HepG2 (cell line): ENCODE data around the gene CD7. TPM values are rescaled to one million over a fixed set of nuclear protein-coding genes. Genes with fewer than 3 reads are reported as not detected.

Experiments
- ASH2L ChIP-seq: fragments of 300-600, 200-600 bp; sonication (generic); IDR thresholded peaks from 2 replicates; pipeline ENCODE4 v1.7.0; 2017; ENCODE audit warnings: low read depth, mild to moderate bottlenecking, moderate library complexity, mixed read lengths, low read length; ENCODE audit not compliant: insufficient read length
- ATF1 ChIP-seq: IDR thresholded peaks from 2 replicates; pipeline ENCODE4 v1.6.1; 2016; ENCODE audit warnings: mild to moderate bottlenecking, control low read depth
- ATF7 ChIP-seq, 2 experiments: fragments of 450-650 bp in 1 of 2; sonication (generic) in 1 of 2; formaldehyde crosslinking in 1 of 2; IDR thresholded peaks; 2 replicates each; pipeline versions ENCODE4 v1.4.0 to v1.6.1; 2016 to 2020; ENCODE audit warnings: antibody characterized with exemption in 1 of 2, mild to moderate bottlenecking in 1 of 2, missing genetic modification reagents in 1 of 2
- GABPA ChIP-seq, 2 experiments: IDR thresholded peaks; 2 replicates each; pipeline ENCODE4 v1.6.1; 2011 to 2016; ENCODE audit warnings: low read depth in 2 of 2, low read length in 1 of 2, missing biosample characterization in 1 of 2, missing genetic modification characterization in 1 of 2
- MXI1 ChIP-seq: IDR thresholded peaks from 3 replicates; pipeline ENCODE4 v1.6.1; 2012; ENCODE audit warnings: low read depth, low read length, inconsistent platforms, borderline replicate concordance
- ONECUT2 ChIP-seq: sonication (generic); formaldehyde crosslinking; IDR thresholded peaks from 2 replicates; pipeline ENCODE4 v1.4.0; 2020; ENCODE audit warnings: missing genetic modification reagents
- PBX3 ChIP-seq: sonication (generic); formaldehyde crosslinking; IDR thresholded peaks from 2 replicates; pipeline ENCODE4 v1.8.1; 2023; ENCODE audit warnings: missing genetic modification reagents, inconsistent platforms, borderline replicate concordance
- PRPF4 ChIP-seq: fragments of 200-400 bp; formaldehyde crosslinking; IDR thresholded peaks from 2 replicates; pipeline ENCODE4 v1.6.1; 2016; ENCODE audit warnings: low read length, low read depth; ENCODE audit not compliant: poor library complexity, severe bottlenecking
- SAP130 ChIP-seq: IDR thresholded peaks from 2 replicates; pipeline ENCODE4 v1.6.1; 2016; ENCODE audit warnings: low read depth
- STAG1 ChIP-seq: sonication (generic); formaldehyde crosslinking; IDR thresholded peaks from 2 replicates; pipeline ENCODE4 v1.4.0; 2020; ENCODE audit warnings: missing genetic modification reagents
- TCF7L2 ChIP-seq: IDR thresholded peaks from 2 replicates; pipeline ENCODE4 v1.6.1; 2011; ENCODE audit warnings: mild to moderate bottlenecking, low read depth, low read length, moderate library complexity
- ZNF138 ChIP-seq: sonication (generic); formaldehyde crosslinking; IDR thresholded peaks from 2 replicates; pipeline ENCODE4 v1.5.0; 2020; ENCODE audit warnings: mild to moderate bottlenecking, low read depth, missing genetic modification reagents
- ZNF230 ChIP-seq: sonication (generic); formaldehyde crosslinking; IDR thresholded peaks from 2 replicates; pipeline ENCODE4 v1.4.0; 2020; ENCODE audit warnings: mild to moderate bottlenecking, missing genetic modification reagents
- ZNF260 ChIP-seq: sonication (generic); formaldehyde crosslinking; IDR thresholded peaks from 2 replicates; pipeline ENCODE4 v1.4.0; 2020; ENCODE audit warnings: missing genetic modification reagents, low read depth, mild to moderate bottlenecking, borderline replicate concordance
- ZNF407 ChIP-seq: sonication (generic); formaldehyde crosslinking; IDR thresholded peaks from one replicate; pipeline ENCODE4 v1.5.1; 2020; ENCODE audit warnings: mild to moderate bottlenecking, missing genetic modification reagents; ENCODE audit errors: not compliant biosample characterization
- polyA plus RNA-seq, 8 experiments: library from polyadenylated mRNA; depleted of rRNA in 3 of 8; stranded (reverse) in 7 of 8; unstranded in 1 of 8; fragments of >200 nt; fragmentation: Illumina TruSeq in 4 of 8; extraction: Trizol in 4 of 8; gene quantifications; 2 replicates each; pipeline versions ENCODE4 v1.2.1 to v1.2.3, GENCODE V29; 2011 to 2016; ENCODE audit warnings: low read depth in 4 of 8, missing spikeins in 1 of 8, mixed read lengths in 1 of 8; ENCODE audit not compliant: insufficient read depth in 1 of 8
- total RNA-seq, 5 experiments: library from RNA; depleted of rRNA; stranded (reverse); fragments of >200 nt; fragmentation: Illumina TruSeq; extraction: Trizol; gene quantifications; 2 replicates each; pipeline ENCODE4 v1.2.3, GENCODE V29; 2016; ENCODE audit warnings: low read depth in 1 of 5
- TF ChIP-seq, protein P1 (sequence below): IDR thresholded peaks from 2 replicates; pipeline ENCODE4 v1.6.1; 2016; ENCODE audit warnings: missing genetic modification reagents, missing compliant biosample characterization
- TF ChIP-seq, protein P2 (sequence below): sonication (generic); formaldehyde crosslinking; IDR thresholded peaks from 2 replicates; pipeline ENCODE4 v1.8.0; 2022; ENCODE audit warnings: mild to moderate bottlenecking, missing genetic modification reagents, moderate library complexity

Gene CD7
- total and polyA plus RNA-seq, 2 of the 13 experiments (the other 11 are each of a cell fraction or from before 2014, with no cell fraction given): 67.6 to 76.4 TPM

GRCh38 chr17:82330322-82331239, 13.2 kb upstream of the CD7 start (continued):
- TF ChIP-seq GABPA (IDR thresholded peaks at IDR 0.05; ENCODE audit: low read depth, low read length): no peak
- TF ChIP-seq GABPA (CRISPR knock-in tag; IDR thresholded peaks at IDR 0.05; ENCODE audit: low read depth): no peak
- no peak for TF ChIP-seq ATF1 (CRISPR knock-in tag)
- TF ChIP-seq ONECUT2 (CRISPR knock-in tag): no peak
- no peak for TF ChIP-seq ZNF407 (CRISPR knock-in tag)
- TF ChIP-seq STAG1 (CRISPR knock-in tag): peak; percentile 27; the same call in 1 of the 2 replicates
- TF ChIP-seq PBX3: no peak
- TF ChIP-seq, protein P1, sequence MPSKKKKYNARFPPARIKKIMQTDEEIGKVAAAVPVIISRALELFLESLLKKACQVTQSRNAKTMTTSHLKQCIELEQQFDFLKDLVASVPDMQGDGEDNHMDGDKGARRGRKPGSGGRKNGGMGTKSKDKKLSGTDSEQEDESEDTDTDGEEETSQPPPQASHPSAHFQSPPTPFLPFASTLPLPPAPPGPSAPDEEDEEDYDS (CRISPR knock-in tag): peak; percentile 53; the same call in 1 of the 2 replicates
- peak; percentile 65 for TF ChIP-seq ASH2L
- no peak for TF ChIP-seq ZNF260 (CRISPR knock-in tag)
- TF ChIP-seq, protein P2, sequence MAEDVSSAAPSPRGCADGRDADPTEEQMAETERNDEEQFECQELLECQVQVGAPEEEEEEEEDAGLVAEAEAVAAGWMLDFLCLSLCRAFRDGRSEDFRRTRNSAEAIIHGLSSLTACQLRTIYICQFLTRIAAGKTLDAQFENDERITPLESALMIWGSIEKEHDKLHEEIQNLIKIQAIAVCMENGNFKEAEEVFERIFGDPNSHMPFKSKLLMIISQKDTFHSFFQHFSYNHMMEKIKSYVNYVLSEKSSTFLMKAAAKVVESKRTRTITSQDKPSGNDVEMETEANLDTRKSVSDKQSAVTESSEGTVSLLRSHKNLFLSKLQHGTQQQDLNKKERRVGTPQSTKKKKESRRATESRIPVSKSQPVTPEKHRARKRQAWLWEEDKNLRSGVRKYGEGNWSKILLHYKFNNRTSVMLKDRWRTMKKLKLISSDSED (CRISPR knock-in tag): no peak
- peak; percentile 72; the same call in 2 of the 3 replicates for TF ChIP-seq MXI1
- no peak for TF ChIP-seq PRPF4
- no peak; the same call in 1 of the 2 replicates for TF ChIP-seq ZNF138 (CRISPR knock-in tag)
- no peak for TF ChIP-seq ATF7 (IDR thresholded peaks at IDR 0.05)
- no peak; the same call in 1 of the 2 replicates for TF ChIP-seq ATF7 (CRISPR knock-in tag; IDR thresholded peaks at IDR 0.05)
- TF ChIP-seq ZNF230: peak; percentile 82; the same call in 1 of the 2 replicates
- peak; percentile 93 for TF ChIP-seq SAP130 (CRISPR knock-in tag)
- no peak for TF ChIP-seq TCF7L2
